K562 (cell line): Measurements from ENCODE around the gene SPSB1. TPM values are rescaled to one million over a fixed set of nuclear protein-coding genes. Genes with fewer than 3 reads are reported as not detected.

Experiments
- ARID2 ChIP-seq: fragments of 450-650 bp; IDR thresholded peaks from 2 replicates; pipeline ENCODE4 v1.6.1; 2017; ENCODE audit warnings: antibody characterized with exemption, mild to moderate bottlenecking
- CREBBP ChIP-seq: IDR thresholded peaks from one replicate; pipeline ENCODE4 v1.6.1; 2012; ENCODE audit warnings: low read depth, mild to moderate bottlenecking, control low read depth, inconsistent platforms, low read length
- ELF2 ChIP-seq: fragments of 250-450 bp; sonication (Bioruptor Pico); IDR thresholded peaks from 2 replicates; pipeline ENCODE4 v1.5.0; 2021; ENCODE audit warnings: mild to moderate bottlenecking
- ETV1 ChIP-seq: fragments of 450-650 bp; conservative IDR thresholded peaks from 2 replicates; pipeline ENCODE4 v1.6.1; 2016; ENCODE audit warnings: missing genetic modification characterization, control low read depth, low read depth, missing compliant biosample characterization
- EZH2 ChIP-seq: IDR thresholded peaks from 2 replicates; pipeline ENCODE4 v1.6.1; 2012; ENCODE audit warnings: low read depth, mild to moderate bottlenecking, inconsistent platforms, low read length, borderline replicate concordance
- FOXK1 ChIP-seq: sonication (generic); formaldehyde crosslinking; IDR thresholded peaks from 2 replicates; pipeline ENCODE4 v1.8.0; 2022; ENCODE audit warnings: missing genetic modification reagents, mild to moderate bottlenecking, borderline replicate concordance
- GABPB2 ChIP-seq: fragments of 250-450 bp; sonication (Bioruptor Pico); conservative IDR thresholded peaks from 2 replicates; pipeline ENCODE4 v1.5.1; 2021; ENCODE audit warnings: mild to moderate bottlenecking
- HNRNPL ChIP-seq: fragments of 200-400 bp; formaldehyde crosslinking; IDR thresholded peaks from 2 replicates; pipeline ENCODE4 v1.6.1; 2017; ENCODE audit warnings: low read depth, mild to moderate bottlenecking, low read length
- MAFK ChIP-seq: IDR thresholded peaks from 2 replicates; pipeline ENCODE4 v1.6.1; 2011; ENCODE audit warnings: low read length, improper control_type of control experiment
- NFATC3 ChIP-seq: fragments of 450-650 bp; IDR thresholded peaks from 2 replicates; pipeline ENCODE4 v1.6.1; 2017; ENCODE audit warnings: mild to moderate bottlenecking
- POLR2AphosphoS2 ChIP-seq: IDR thresholded peaks from 2 replicates; pipeline ENCODE4 v1.6.1; 2012; ENCODE audit warnings: low read length, improper control_type of control experiment
- RBM25 ChIP-seq: fragments of 200-400 bp; formaldehyde crosslinking; IDR thresholded peaks from 2 replicates; pipeline ENCODE4 v1.6.1; 2018; ENCODE audit warnings: low read length, low read depth, moderate library complexity; ENCODE audit not compliant: severe bottlenecking
- SMARCA5 ChIP-seq: fragments of 450-650 bp; IDR thresholded peaks from 2 replicates; pipeline ENCODE4 v1.6.1; 2016
- SREBF2 ChIP-seq: sonication (generic); formaldehyde crosslinking; IDR thresholded peaks from 2 replicates; pipeline ENCODE4 v1.4.0; 2020; ENCODE audit warnings: mild to moderate bottlenecking, missing genetic modification reagents
- TOE1 ChIP-seq, 2 experiments: fragments of 450-650 bp in 1 of 2; sonication (generic) in 1 of 2; formaldehyde crosslinking in 1 of 2; IDR thresholded peaks; 2 replicates each; pipeline versions ENCODE4 v1.7.1 to v1.8.0; 2016 to 2022; ENCODE audit warnings: borderline replicate concordance in 2 of 2, mild to moderate bottlenecking in 2 of 2, antibody characterized with exemption in 1 of 2, inconsistent platforms in 1 of 2, low read depth in 1 of 2, missing genetic modification reagents in 1 of 2, moderate library complexity in 1 of 2
- ZC3H8 ChIP-seq: fragments of 450-650 bp; IDR thresholded peaks from 2 replicates; pipeline ENCODE4 v1.6.1; 2017
- ZFX ChIP-seq: sonication (generic); formaldehyde crosslinking; IDR thresholded peaks from 2 replicates; pipeline ENCODE4 v1.8.0; 2022; ENCODE audit warnings: mild to moderate bottlenecking, missing genetic modification reagents, moderate library complexity
- ZNF561 ChIP-seq: fragments of 450-650 bp; formaldehyde crosslinking; conservative IDR thresholded peaks from 2 replicates; pipeline ENCODE4 v1.4.0; 2020; ENCODE audit warnings: mild to moderate bottlenecking, moderate library complexity
- polyA plus RNA-seq, 8 experiments: library from polyadenylated mRNA; depleted of rRNA in 4 of 8; stranded (reverse) in 5 of 8; unstranded in 3 of 8; fragments of >200 nt; fragmentation: Nextera tagmentation in 2 of 8; fragmentation: Illumina TruSeq in 1 of 8; extraction: Ambion mirVana in 2 of 8; extraction: Trizol in 1 of 8; gene quantifications; 2 replicates each; pipeline versions ENCODE4 v1.2.1 to v1.2.3, GENCODE V29; 2011 to 2014; ENCODE audit warnings: inconsistent platforms in 1 of 8, missing spikeins in 1 of 8
- total RNA-seq, 7 experiments: library from RNA; depleted of rRNA in 6 of 7; stranded (reverse); fragments of >200 nt in 6 of 7; fragmentation: Illumina TruSeq in 2 of 7; extraction: Trizol in 2 of 7; gene quantifications; 2 replicates each; pipeline versions ENCODE4 v1.2.1 to v1.2.3, GENCODE V29; 2011 to 2021; ENCODE audit warnings: low replicate concordance in 1 of 7
- TF ChIP-seq, protein P1 (sequence below): fragments of 250-450 bp; sonication (Bioruptor Pico); IDR thresholded peaks from 2 replicates; pipeline ENCODE4 v1.5.0; 2021; ENCODE audit warnings: mild to moderate bottlenecking, borderline replicate concordance
- TF ChIP-seq, protein P2 (sequence below): sonication (generic); formaldehyde crosslinking; IDR thresholded peaks from 2 replicates; pipeline ENCODE4 v1.4.0; 2020; ENCODE audit warnings: mild to moderate bottlenecking, missing genetic modification reagents
- TF ChIP-seq, protein P3 (sequence below): fragments of 450-650 bp; formaldehyde crosslinking; IDR thresholded peaks from 2 replicates; pipeline ENCODE4 v1.4.0; 2020; ENCODE audit warnings: mild to moderate bottlenecking
- TF ChIP-seq, protein P4 (sequence below): fragments of 450-650 bp; IDR thresholded peaks from 2 replicates; pipeline ENCODE4 v1.6.1; 2016; ENCODE audit warnings: antibody characterized with exemption

SPSB1 gene
- total and polyA plus RNA-seq, 9 of the 15 experiments (the other 6 are each of a cell fraction or from before 2014, with no cell fraction given) = 0.06 to 0.35 (median 0.14) TPM; not detected in 6

DNA sequence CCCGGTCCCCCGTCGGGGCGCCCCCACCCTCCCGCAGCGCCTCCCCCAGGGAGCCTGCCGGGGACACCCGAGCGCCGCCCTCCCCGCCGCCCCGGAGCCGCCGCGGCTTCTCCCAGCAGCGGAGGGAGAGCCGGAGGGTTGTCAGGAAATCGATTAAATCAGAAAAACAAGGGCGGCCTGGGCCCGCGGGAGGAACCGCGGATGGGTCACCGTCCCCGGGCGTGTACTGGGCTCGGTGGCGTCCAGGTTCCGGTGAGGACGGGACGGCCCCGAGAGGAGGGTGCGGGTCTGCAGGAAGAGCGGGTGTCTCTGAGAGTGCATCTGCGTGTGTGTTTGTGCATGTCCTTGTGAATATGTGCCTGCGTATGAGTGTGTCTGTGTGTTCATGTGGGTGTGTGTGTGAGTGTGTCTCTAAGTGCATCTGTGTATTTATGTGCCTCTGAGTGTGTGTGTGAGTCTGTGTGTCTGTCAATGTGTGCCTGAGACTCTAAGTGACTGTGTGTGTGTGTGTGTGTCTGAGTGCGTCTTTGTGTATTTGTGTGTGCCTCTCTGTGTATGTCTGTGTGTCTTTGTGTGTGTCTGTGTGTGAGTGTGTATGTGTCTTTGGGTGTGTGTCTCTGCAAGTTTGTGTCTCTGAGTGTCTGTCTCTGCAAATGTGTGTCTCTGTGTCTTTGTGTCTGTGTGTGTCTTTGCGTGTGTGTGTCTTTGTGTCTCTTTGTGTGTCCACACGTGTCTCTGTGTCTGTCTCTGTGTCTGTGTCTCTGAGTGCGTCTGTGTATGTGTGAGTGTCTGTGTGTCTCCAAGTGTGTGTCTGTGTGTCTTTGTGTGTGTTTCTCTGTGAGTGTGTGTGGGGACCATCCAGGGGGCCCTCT lies 1.1 kb downstream of the SPSB1 start (continued):
- no peak for TF ChIP-seq ARID2
- TF ChIP-seq FOXK1 (CRISPR knock-in tag) = no peak
- peak; percentile 38 for TF ChIP-seq RBM25
- no peak for TF ChIP-seq ZNF561 (CRISPR knock-in tag)
- TF ChIP-seq GABPB2 (CRISPR knock-in tag) = no peak
- no peak for TF ChIP-seq ZFX (CRISPR knock-in tag)
- peak; percentile 17; the same call in 1 of the 2 replicates for TF ChIP-seq TOE1 (IDR thresholded peaks at IDR 0.05; ENCODE audit: borderline replicate concordance)
- no peak for TF ChIP-seq TOE1 (CRISPR knock-in tag; IDR thresholded peaks at IDR 0.05; ENCODE audit: borderline replicate concordance, low read depth)
- no peak for TF ChIP-seq MAFK
- no peak for TF ChIP-seq ELF2 (CRISPR knock-in tag)
- no peak for TF ChIP-seq POLR2AphosphoS2
- TF ChIP-seq, protein P1, sequence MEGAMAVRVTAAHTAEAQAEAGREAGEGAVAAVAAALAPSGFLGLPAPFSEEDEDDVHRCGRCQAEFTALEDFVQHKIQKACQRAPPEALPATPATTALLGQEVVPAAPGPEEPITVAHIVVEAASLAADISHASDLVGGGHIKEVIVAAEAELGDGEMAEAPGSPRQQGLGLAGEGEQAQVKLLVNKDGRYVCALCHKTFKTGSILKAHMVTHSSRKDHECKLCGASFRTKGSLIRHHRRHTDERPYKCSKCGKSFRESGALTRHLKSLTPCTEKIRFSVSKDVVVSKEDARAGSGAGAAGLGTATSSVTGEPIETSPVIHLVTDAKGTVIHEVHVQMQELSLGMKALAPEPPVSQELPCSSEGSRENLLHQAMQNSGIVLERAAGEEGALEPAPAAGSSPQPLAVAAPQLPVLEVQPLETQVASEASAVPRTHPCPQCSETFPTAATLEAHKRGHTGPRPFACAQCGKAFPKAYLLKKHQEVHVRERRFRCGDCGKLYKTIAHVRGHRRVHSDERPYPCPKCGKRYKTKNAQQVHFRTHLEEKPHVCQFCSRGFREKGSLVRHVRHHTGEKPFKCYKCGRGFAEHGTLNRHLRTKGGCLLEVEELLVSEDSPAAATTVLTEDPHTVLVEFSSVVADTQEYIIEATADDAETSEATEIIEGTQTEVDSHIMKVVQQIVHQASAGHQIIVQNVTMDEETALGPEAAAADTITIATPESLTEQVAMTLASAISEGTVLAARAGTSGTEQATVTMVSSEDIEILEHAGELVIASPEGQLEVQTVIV = no peak
- no peak for TF ChIP-seq EZH2
- TF ChIP-seq ZC3H8 = no peak
- peak; percentile 41; the same call in 1 of the 2 replicates for TF ChIP-seq ETV1 (tag)
- TF ChIP-seq CREBBP = no peak
- TF ChIP-seq NFATC3 = no peak
- no peak for TF ChIP-seq HNRNPL
- TF ChIP-seq, protein P2, sequence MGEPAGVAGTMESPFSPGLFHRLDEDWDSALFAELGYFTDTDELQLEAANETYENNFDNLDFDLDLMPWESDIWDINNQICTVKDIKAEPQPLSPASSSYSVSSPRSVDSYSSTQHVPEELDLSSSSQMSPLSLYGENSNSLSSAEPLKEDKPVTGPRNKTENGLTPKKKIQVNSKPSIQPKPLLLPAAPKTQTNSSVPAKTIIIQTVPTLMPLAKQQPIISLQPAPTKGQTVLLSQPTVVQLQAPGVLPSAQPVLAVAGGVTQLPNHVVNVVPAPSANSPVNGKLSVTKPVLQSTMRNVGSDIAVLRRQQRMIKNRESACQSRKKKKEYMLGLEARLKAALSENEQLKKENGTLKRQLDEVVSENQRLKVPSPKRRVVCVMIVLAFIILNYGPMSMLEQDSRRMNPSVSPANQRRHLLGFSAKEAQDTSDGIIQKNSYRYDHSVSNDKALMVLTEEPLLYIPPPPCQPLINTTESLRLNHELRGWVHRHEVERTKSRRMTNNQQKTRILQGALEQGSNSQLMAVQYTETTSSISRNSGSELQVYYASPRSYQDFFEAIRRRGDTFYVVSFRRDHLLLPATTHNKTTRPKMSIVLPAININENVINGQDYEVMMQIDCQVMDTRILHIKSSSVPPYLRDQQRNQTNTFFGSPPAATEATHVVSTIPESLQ (CRISPR knock-in tag) = no peak
- TF ChIP-seq, protein P3, sequence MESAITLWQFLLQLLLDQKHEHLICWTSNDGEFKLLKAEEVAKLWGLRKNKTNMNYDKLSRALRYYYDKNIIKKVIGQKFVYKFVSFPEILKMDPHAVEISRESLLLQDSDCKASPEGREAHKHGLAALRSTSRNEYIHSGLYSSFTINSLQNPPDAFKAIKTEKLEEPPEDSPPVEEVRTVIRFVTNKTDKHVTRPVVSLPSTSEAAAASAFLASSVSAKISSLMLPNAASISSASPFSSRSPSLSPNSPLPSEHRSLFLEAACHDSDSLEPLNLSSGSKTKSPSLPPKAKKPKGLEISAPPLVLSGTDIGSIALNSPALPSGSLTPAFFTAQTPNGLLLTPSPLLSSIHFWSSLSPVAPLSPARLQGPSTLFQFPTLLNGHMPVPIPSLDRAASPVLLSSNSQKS (CRISPR knock-in tag) = no peak
- TF ChIP-seq, protein P4, sequence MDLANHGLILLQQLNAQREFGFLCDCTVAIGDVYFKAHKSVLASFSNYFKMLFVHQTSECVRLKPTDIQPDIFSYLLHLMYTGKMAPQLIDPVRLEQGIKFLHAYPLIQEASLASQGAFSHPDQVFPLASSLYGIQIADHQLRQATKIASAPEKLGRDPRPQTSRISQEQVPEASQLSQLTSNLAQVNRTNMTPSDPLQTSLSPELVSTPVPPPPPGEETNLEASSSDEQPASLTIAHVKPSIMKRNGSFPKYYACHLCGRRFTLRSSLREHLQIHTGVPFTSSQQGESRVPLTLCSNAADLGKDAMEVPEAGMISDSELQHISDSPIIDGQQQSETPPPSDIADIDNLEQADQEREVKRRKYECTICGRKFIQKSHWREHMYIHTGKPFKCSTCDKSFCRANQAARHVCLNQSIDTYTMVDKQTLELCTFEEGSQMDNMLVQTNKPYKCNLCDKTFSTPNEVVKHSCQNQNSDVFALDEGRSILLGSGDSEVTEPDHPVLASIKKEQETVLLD = peak; percentile 60; the same call in 1 of the 2 replicates
- TF ChIP-seq SREBF2 (CRISPR knock-in tag) = no peak
- TF ChIP-seq SMARCA5 = peak; percentile 87
